Stimulated activated CD4-positive, alpha-beta T cell treated with anti-CD3 and anti-CD28 coated beads, Interleukin-12 subunit alpha, Interleukin-12 subunit beta, amount 100 ng/mL, for 48 hours (primary cell): ENCODE results near the gene TRH.

Experiments used
- DNase-seq, 3 donors: peaks; one replicate each; pipeline ENCODE4 v3.0.0-alpha.2; 2020; ENCODE audit warnings: low read depth in 2 of 3, low spot score in 1 of 3

Gene TRH, protein sequence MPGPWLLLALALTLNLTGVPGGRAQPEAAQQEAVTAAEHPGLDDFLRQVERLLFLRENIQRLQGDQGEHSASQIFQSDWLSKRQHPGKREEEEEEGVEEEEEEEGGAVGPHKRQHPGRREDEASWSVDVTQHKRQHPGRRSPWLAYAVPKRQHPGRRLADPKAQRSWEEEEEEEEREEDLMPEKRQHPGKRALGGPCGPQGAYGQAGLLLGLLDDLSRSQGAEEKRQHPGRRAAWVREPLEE

GRCh38 chr3:129974564-129974832 lies at the start of gene TRH:
Gene TRH, plus strand, starts transcription at chr3:129974720. Its CDS starts 1,097 bp downstream, at chr3:129975817.
- no peak for DNase-seq

DNA sequence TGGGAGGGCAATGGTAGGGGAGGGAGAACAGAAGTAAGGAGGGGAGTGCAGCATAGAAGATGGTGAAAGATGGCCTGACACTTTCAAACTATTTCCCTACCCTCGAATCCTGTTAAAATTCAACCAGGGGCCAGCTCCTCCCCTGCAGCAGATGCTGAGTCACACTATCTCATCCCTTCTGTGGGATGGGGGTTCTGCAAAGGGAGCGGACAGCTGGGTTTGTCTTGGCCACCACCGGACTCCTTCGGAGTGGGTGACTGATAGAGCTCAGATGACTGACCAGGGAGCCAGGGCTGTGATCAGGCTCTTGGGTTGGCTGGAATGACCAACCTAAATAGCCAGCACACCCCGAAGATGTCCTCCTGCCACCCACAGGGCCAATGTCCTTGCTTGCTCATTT lies 47.4 kb upstream of the TRH start:
- no peak for DNase-seq

DNA sequence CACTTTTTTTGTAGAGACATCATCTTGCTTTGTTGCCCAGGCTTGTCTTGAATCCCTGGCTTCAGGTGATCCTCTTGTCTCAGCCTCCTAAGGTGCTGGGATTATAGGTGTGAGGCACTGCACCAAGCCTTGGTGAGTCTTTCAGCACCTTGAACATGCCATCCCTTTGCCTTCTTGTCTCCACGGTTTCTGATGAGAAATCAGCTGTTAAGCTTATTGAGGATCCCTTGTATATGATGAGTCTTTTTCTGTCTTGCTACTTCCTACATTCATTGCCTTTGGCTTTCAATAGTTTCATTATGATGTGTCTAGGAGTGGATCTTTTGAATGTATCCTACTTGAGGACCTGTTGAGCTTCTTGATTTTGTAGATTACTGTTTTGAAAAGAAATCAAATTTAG lies 45.1 kb upstream of the TRH start:
- no peak for DNase-seq

DNA sequence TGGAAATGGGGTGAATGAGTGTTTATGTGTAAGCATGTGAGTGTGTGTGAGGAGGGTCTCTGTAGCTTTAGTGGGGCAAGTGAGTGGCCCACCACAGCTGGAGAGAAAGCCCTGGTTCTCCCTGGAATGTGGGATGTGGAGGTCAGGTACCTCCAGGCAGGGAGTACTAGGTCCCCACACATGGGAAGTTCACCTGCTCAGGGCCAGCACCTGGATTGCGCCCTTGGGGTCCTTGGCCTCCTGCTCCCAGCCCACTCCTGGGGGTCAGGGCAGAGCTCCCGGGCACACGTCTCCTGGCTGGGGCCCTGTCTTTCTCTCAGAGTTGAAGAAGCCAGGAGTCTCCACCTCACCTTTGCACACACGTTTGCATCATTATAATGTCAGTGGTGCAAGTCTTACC lies 41.0 kb upstream of the TRH start:
- DNase-seq, result no peak

- peak in 1 of 3 donors; percentile 2 for DNase-seq
Measured at GRCh38 chr3:129934234-129935123, 40.0 kb upstream of the TRH start.

DNA sequence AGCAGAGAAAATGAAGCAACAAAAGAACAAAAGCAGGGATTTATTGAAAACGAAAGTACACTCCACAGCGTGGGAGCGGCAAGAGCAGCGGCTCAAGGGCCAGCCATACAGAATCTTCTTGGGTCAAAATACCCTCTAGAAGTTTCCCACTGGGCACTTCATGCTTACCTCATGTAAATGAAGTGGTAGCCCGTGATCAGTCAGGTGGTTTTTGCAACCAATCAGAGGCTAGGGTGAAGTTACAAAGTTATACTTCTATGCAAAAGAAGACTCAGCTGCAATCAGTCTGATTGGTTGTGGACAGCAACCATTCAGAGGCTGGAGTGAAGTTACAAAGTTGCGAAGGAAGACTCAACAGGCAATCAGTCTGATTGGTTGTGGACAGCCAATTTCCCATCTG lies 37.8 kb upstream of the TRH start:
- DNase-seq, result no peak

- DNase-seq, result no peak
Measured at GRCh38 chr3:129937717-129938116, 36.8 kb upstream of the TRH start.

- DNase-seq, result no peak
Measured at GRCh38 chr3:129938140-129938930, 36.2 kb upstream of the TRH start.

GRCh38 chr3:129940086-129940485 lies 34.4 kb upstream of the TRH start:
- DNase-seq, result no peak

GRCh38 chr3:129942296-129942695 lies 32.2 kb upstream of the TRH start:
- DNase-seq, result peak in 2 of 3 donors; percentile 23 to 35

DNA sequence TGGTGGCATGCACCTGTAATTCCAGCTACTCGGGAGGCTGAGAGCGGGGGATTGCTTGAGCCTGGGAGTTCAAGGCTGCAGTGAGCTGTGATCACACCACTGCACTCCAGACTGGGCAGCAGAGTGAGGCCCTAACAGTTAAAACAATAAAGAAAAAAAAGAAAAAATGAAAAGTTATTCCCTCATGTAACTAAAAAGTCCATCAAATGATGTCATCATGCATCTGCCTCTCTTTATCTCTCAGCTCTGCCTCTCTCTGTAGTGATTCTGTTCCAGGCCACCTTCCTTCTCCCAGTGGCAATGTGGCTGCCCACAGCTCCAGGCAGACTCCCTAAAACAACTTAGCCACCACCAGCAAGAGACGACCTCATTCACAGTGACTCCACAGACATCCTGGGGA lies 31.5 kb upstream of the TRH start:
- DNase-seq, result no peak

GRCh38 chr3:129944709-129945108 lies 29.8 kb upstream of the TRH start:
- DNase-seq, result no peak

GRCh38 chr3:129947538-129948240 lies 26.8 kb upstream of the TRH start:
- DNase-seq, result no peak

DNA sequence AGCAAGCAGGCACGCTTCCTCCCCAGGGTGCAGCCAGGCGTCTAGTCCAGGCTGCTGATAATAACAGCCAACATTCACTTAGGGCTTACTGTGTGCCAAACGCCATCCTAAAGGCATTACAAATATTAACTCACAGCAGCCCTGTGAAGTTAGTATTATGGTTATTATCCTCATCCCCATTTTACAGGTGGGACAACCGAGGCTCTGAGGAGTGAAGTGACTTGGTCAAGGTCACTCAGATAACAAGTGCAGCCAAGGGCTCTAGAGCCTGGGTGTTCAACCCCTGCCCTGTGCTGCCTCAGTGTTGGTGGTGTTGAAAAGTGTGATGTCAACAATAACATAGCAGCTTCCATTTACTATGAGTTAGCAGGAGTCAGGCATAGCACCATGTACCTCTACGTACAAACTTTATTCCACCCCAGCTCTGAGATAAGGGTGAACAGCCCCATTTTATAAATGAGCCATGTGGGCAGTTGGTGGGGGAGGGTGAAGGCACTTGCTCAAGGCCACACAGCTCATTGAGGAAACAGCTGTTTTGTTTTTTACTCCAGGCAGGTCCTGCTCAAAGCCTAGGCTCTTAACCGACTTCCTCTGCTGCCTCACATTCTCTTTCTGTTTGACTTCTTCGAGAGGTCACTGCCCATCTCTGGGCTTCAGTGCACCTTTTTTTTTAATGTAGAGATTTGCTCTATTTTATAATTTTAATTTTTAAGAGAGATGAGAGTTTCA lies 24.0 kb upstream of the TRH start:
- no peak for DNase-seq

DNA sequence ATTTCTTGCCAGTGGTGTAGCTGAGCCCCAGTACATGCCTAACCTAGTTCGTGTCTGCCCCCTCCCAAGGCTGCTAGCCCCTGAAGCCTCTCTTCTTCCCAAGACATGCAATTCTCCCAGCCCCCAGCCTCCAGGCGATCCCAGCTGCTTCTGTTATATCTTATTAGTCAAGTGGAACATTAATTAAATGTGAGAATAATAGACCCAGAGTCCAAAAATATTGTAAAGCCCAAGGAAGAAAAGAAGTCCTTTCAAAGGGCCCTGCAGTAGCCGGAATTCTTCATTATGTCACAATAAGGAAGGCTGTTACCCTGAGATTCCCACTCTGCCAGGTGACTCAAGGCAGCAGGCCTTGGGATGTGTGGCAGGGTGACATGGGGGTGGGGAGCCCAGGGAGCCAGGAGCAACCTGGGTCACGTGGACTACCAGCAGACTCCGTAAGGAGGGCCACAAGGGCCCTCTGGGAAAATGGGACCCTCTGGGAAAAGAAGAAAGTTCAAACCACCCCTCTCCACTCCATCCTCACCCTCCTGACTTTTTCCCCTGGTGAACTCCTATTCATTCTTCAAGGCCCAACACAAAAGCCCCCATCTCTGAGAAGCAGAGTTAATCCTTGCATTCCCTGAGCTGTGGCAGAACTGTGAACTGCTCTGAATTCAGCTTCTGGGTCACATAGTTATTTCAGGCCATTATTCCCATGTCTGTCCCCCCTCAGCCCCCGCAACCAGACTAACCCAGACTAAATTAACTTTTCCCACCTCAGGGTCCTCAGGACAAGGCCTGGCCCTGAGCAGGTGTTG lies 21.8 kb upstream of the TRH start:
- no peak for DNase-seq

- DNase-seq, result no peak
Measured at GRCh38 chr3:129953621-129954020, 20.9 kb upstream of the TRH start.

GRCh38 chr3:129954514-129954913 lies 20.0 kb upstream of the TRH start:
- DNase-seq, result no peak

DNA sequence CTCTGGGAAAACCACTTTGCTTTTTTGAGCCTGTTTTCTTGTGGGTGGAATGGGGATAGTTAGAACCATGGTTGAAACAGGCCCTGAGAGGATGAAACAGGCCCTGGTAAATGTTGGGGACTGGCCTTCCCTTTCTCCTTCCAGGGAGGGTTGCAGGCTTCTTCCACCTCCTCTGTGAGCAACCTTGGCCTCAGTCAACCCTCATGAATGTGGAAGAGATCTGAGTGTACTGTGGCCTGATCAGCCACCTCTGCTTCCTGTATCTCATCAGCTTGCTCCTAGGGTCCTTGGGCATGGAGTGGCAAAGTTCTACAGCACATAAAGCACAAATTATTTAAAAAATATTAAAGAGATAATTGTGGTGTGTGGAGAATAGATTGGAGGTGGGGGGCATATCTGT lies 17.6 kb upstream of the TRH start:
- no peak for DNase-seq

DNA sequence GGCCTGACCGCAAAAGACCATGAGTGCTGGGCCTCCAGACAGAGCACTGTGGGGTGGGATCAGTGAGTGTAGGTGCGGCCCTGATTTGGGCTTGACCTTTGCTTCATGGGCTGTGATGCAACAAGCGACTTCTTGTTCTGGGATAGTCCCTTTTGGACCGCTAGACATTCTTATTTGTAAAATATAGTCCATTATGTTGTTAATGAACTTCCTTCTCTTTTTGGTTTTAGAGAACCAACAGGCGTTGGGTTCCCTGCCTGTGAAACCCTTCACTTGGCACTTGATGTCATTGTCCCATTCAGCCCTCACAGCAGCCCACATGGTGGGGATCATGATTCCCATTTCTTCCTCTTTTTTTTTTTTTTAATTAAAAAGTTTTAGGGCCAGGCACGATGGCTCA lies 15.8 kb upstream of the TRH start:
- no peak for DNase-seq

DNA sequence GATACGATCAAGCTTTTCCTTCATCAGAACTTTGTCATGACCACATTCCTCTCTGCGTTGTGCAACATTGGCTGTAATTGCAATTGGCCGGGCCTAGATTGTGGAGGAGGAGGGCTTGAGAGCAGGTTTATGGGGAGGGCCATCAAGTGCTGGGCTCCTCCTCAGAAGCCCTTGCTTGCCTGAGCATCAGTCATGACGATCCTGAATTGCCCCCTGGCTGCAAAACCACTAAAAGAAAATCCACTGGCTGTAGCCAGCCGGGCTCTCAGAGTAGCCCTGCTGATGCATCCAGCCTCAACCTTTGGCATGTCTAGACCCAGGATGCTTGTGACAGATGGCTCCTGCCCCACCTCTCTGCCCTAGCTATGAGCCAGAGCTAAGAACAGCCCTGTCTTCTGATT lies 13.4 kb upstream of the TRH start:
- no peak for DNase-seq
